NCI-H128 (cell line): Measurements from ENCODE around the gene DNAJB14.

ENCODE experiments used
- DNase-seq: peaks from one replicate; lab custom pipeline; 2025; ENCODE audit not compliant: unreplicated experiment; lab: John Stamatoyannopoulos, UW

The DNAJB14 gene

GRCh38 chr4:99945718-99946355 is 581 bp downstream of the DNAJB14 start:
- no peak for DNase-seq

- DNase-seq, result no peak
Measured at GRCh38 chr4:99943904-99944437, 2.4 kb downstream of the DNAJB14 start.

GRCh38 chr4:99938243-99938753 is 8.1 kb downstream of the DNAJB14 start:
- DNase-seq, result no peak

- DNase-seq, result no peak
Measured at GRCh38 chr4:99934891-99935290, 11.5 kb downstream of the DNAJB14 start.

- DNase-seq, result no peak
Measured at GRCh38 chr4:99927566-99927965, 18.9 kb downstream of the DNAJB14 start.

GRCh38 chr4:99921174-99921573 is 25.2 kb downstream of the DNAJB14 start:
- no peak for DNase-seq

- DNase-seq, result no peak
Measured at GRCh38 chr4:99918656-99919055, 27.8 kb downstream of the DNAJB14 start.

- DNase-seq, result no peak
Measured at GRCh38 chr4:99917575-99917974, 28.8 kb downstream of the DNAJB14 start.

- DNase-seq, result no peak
Measured at GRCh38 chr4:99915449-99915848, 31.0 kb downstream of the DNAJB14 start.

GRCh38 chr4:99894998-99895397 is 51.4 kb downstream of the DNAJB14 start:
- DNase-seq, result no peak

- DNase-seq, result peak; percentile 59
Measured at GRCh38 chr4:99894161-99894997, 52.0 kb downstream of the DNAJB14 start, which contains the start of gene LAMTOR3. Gene LAMTOR3, minus strand, starts transcription at chr4:99894427. Its CDS starts 464 bp downstream, at chr4:99893963.

- DNase-seq, result no peak
Measured at GRCh38 chr4:99893839-99894160, 52.6 kb downstream of the DNAJB14 start.

GRCh38 chr4:99893029-99893428 is 53.4 kb downstream of the DNAJB14 start:
- DNase-seq, result no peak

- DNase-seq, result no peak
Measured at GRCh38 chr4:99891351-99891750, 55.1 kb downstream of the DNAJB14 start.

GRCh38 chr4:99887837-99888236 is 58.6 kb downstream of the DNAJB14 start:
- DNase-seq, result no peak

GRCh38 chr4:99886146-99886545 is 60.3 kb downstream of the DNAJB14 start:
- no peak for DNase-seq

GRCh38 chr4:99885687-99886086 is 60.7 kb downstream of the DNAJB14 start:
- no peak for DNase-seq

GRCh38 chr4:99885063-99885664 is 61.3 kb downstream of the DNAJB14 start:
- DNase-seq, result no peak

GRCh38 chr4:99879458-99879857 is 67.0 kb downstream of the DNAJB14 start:
- no peak for DNase-seq

- no peak for DNase-seq
Measured at GRCh38 chr4:99878604-99879003, 67.8 kb downstream of the DNAJB14 start.

GRCh38 chr4:99876946-99877345 is 69.5 kb downstream of the DNAJB14 start:
- no peak for DNase-seq

GRCh38 chr4:99875071-99875470 is 71.3 kb downstream of the DNAJB14 start:
- no peak for DNase-seq
